ENCODE results near the gene ALDH1A3. TPM values are rescaled to one million over a fixed set of nuclear protein-coding genes. Genes with fewer than 3 reads are reported as not detected.

ALDH1A3 gene
- total and polyA plus RNA-seq, 7 experiments from 2014 or later, result not detected

- ATAC-seq, result peak; percentile 71
- H3K27me3 Mint-ChIP-seq, result peaks cover 37 to 48% (median 38%) of the 10 kb centered on the region in 5 donors
- CTCF ChIA-PET, result no interaction called here
These were observed 79.7 kb downstream of the ALDH1A3 start for GRCh38 chr15:100959066-100960050.

More at GRCh38 chr15:100959066-100960050, 79.7 kb downstream of the ALDH1A3 start:
- POLR2A ChIA-PET, result no interaction called here
- H3K36me3 ChIP-seq (ENCODE audit: control insufficient read depth in 2 of 3, insufficient read depth in 3 of 3, low read length in 3 of 3), result no peaks in the 10 kb centered on the region
- H3K4me3 ChIP-seq (ENCODE audit: low read length), result no peak overlapping the region
- Mint-ChIP-seq H3K27ac (no peak overlapping the region), H3K9me3 (no peaks in the 10 kb centered on the region), H3K36me3 (no peaks in the 10 kb centered on the region), H3K4me1 (no peaks in the 10 kb centered on the region), H3K4me3 (no peak overlapping the region)
- H3K9me3 ChIP-seq (ENCODE audit: control insufficient read depth in 2 of 3, low read length in 3 of 3), result no peaks in the 10 kb centered on the region
- intact Hi-C loops (cut with micrococcal nuclease), result no loop called here
- H3K4me1 ChIP-seq (ENCODE audit: control insufficient read depth in 2 of 2, insufficient read depth in 2 of 2, low read length in 2 of 2), result no peaks in the 10 kb centered on the region
- no peaks in the 10 kb centered on the region for H3K27me3 ChIP-seq (ENCODE audit: control insufficient read depth in 2 of 2, insufficient read depth in 2 of 2, low read length in 2 of 2)
- DNase-seq, result no peak
- no peak overlapping the region for H3K27ac ChIP-seq (ENCODE audit: low read depth, low read length)

Other genes starting within 250 kb of the ALDH1A3 start
- 10 to 100 TPM in 1 of 5 experiments, 1 to 10 TPM in 1, under 1 TPM in 3; 0.54 to 15.1 (median 0.60) TPM for gene LRRK1, start 39.5 kb downstream of the ALDH1A3 start, total RNA-seq
- gene LRRK1, start 39.5 kb downstream of the ALDH1A3 start, polyA plus RNA-seq, result not detected

Data from naive thymus-derived CD4-positive, alpha-beta T cell (primary cell).